Right hindlimb (tissue), 1 donor: Measurements from ENCODE around the gene NME3.

Experiments
- DNase-seq: peaks from one replicate; pipeline ENCODE4 v3.0.0-alpha.2; 2018

Gene NME3

GRCh38 chr16:1768061-1768766, 3.1 kb downstream of the NME3 start:
- DNase-seq: no peak

- no peak for DNase-seq
Observed at GRCh38 chr16:1767116-1767994, 4.0 kb downstream of the NME3 start.

GRCh38 chr16:1766701-1767100, 4.6 kb downstream of the NME3 start:
- DNase-seq: no peak

GRCh38 chr16:1766231-1766630, 5.1 kb downstream of the NME3 start:
- DNase-seq: no peak

GRCh38 chr16:1765826-1766225, 5.5 kb downstream of the NME3 start:
- no peak for DNase-seq

GRCh38 chr16:1764971-1765370, 6.4 kb downstream of the NME3 start:
- DNase-seq: peak; percentile 23

- DNase-seq: no peak
Observed at GRCh38 chr16:1763521-1764511, 7.5 kb downstream of the NME3 start.

- no peak for DNase-seq
Observed at GRCh38 chr16:1762879-1763520, 8.3 kb downstream of the NME3 start.

- DNase-seq: peak; percentile 21
Observed at GRCh38 chr16:1762196-1762878, 9.0 kb downstream of the NME3 start.

- DNase-seq: peak; percentile 11
Observed at GRCh38 chr16:1761751-1762150, 9.6 kb downstream of the NME3 start.

- peak; percentile 12 for DNase-seq
Observed at GRCh38 chr16:1760911-1761310, 10.4 kb downstream of the NME3 start.

- no peak for DNase-seq
Observed at GRCh38 chr16:1759511-1759910, 11.8 kb downstream of the NME3 start.

GRCh38 chr16:1758923-1759322, 12.4 kb downstream of the NME3 start:
- DNase-seq: no peak

- no peak for DNase-seq
Observed at GRCh38 chr16:1757714-1758461, 13.5 kb downstream of the NME3 start.

- no peak for DNase-seq
Observed at GRCh38 chr16:1754204-1754603, 17.1 kb downstream of the NME3 start.

- DNase-seq: no peak
Observed at GRCh38 chr16:1752853-1753252, 18.5 kb downstream of the NME3 start.

- DNase-seq: no peak
Observed at GRCh38 chr16:1751946-1752345, 19.4 kb downstream of the NME3 start.

- DNase-seq: no peak
Observed at GRCh38 chr16:1749152-1750117, 21.9 kb downstream of the NME3 start.

GRCh38 chr16:1747934-1748333, 23.4 kb downstream of the NME3 start:
- DNase-seq: no peak

- DNase-seq: no peak
Observed at GRCh38 chr16:1746693-1747195, 24.6 kb downstream of the NME3 start.
